Right lobe of liver (tissue), 4 donors: ENCODE results near the gene LRP11.
"Not testable (repeated sequence)": the region's sequence is repeated elsewhere in the genome, so short reads cannot be mapped to it uniquely, and the experiment has no call there.

Experiments used
- CTCF ChIP-seq, 4 donors: fragments of 200-600 bp in 3 of 4; fragments of 450-650 bp in 1 of 4; IDR thresholded peaks; one replicate each; pipeline versions ENCODE4 v1.5.1 to v1.8.0; 2016 to 2022; ENCODE audit warnings: antibody characterized with exemption in 4 of 4, mild to moderate bottlenecking in 2 of 4
- POLR2A ChIP-seq: fragments of 450-650 bp; IDR thresholded peaks from one replicate; pipeline ENCODE4 v1.6.1; 2017; ENCODE audit warnings: antibody characterized with exemption, mild to moderate bottlenecking
- donor health status: DM: no; HTN: no; CAD: no.
- donor health status: DM: no; HTN: no; CAD: no.
- donor health status: DM: no; HTN: yes; CAD: no.

GRCh38 chr6:149908480-149908879 lies 44.3 kb upstream of the LRP11 start:
- TF ChIP-seq CTCF (IDR thresholded peaks at IDR 0.05); POLR2A: not testable (repeated sequence)
